Activated T-helper 2 cell treated with anti-CD3 and anti-CD28 coated beads, Interferon-gamma antibody, Interleukin-2, Interleukin-4, amounts not matched to agents 10 μg/mL and 5 μg/mL and 100 μg/mL, durations not matched to agents 14 hours and 24 hours and 36 hours (primary cell): ENCODE data around the gene FAM169A. TPM values are rescaled to one million over a fixed set of nuclear protein-coding genes. Genes with fewer than 3 reads are reported as not detected.
A peak's percentile ranks its signal among the peaks of the same experiment; 100 is the strongest.
"Not testable (repeated sequence)": the region's sequence is repeated elsewhere in the genome, so short reads cannot be mapped to it uniquely, and the experiment has no call there.

Experiments used
- DNase-seq: peaks from one replicate; pipeline ENCODE4 v3.0.0; 2021; ENCODE audit warnings: low spot score
- H3K27ac Mint-ChIP-seq: one replicate; pipeline ENCODE4 v1.8.0; 2021; ENCODE audit warnings: mixed read lengths
- H3K27me3 Mint-ChIP-seq: one replicate; pipeline ENCODE4 v1.8.0; 2021; ENCODE audit warnings: low read depth, mixed read lengths
- H3K36me3 Mint-ChIP-seq: one replicate; pipeline ENCODE4 v1.8.0; 2021; ENCODE audit warnings: low read depth, mixed read lengths
- H3K4me1 Mint-ChIP-seq: one replicate; pipeline ENCODE4 v1.8.0; 2021; ENCODE audit warnings: low read depth, mixed read lengths
- H3K4me3 Mint-ChIP-seq: one replicate; pipeline ENCODE4 v1.8.0; 2021; ENCODE audit warnings: low read depth, mild to moderate bottlenecking, moderate library complexity, mixed read lengths
- H3K9me3 Mint-ChIP-seq: one replicate; pipeline ENCODE4 v1.8.0; 2021; ENCODE audit warnings: mixed read lengths
- intact Hi-C: fragments of 100-400 bp; cut with micrococcal nuclease; formaldehyde crosslinking; loops from one replicate; pipeline ENCODE4 v1.15.1; 2023
- total RNA-seq: library from RNA; stranded (reverse); gene quantifications from 2 replicates; pipeline ENCODE4 v1.2.3, GENCODE V29; 2022

FAM169A gene
- total RNA-seq, 1 donor from 2014 or later, result 2.1 TPM

- H3K36me3 Mint-ChIP-seq, result peaks cover 38% of the 10 kb centered on the region
- peak overlapping the region; percentile 100 for H3K4me3 Mint-ChIP-seq
- intact Hi-C loops, result loop anchor here (2.0 to 10.0 kb wide), 11 partner anchors 82 to 1202 kb away; partner anchors contain the start of genes ANKRA2, ANKRD31, CERT1 and GCNT4
- no peaks in the 10 kb centered on the region for H3K27me3 Mint-ChIP-seq
- peak overlapping the region; percentile 98 for H3K27ac Mint-ChIP-seq
- no peak for DNase-seq
- peaks cover 33% of the 10 kb centered on the region for H3K4me1 Mint-ChIP-seq
- no peaks in the 10 kb centered on the region for H3K9me3 Mint-ChIP-seq
Measured at GRCh38 chr5:74766418-74766848, 99.8 kb downstream of the FAM169A start.

- no peaks in the 10 kb centered on the region for H3K27me3 Mint-ChIP-seq
- H3K9me3 Mint-ChIP-seq, result no peaks in the 10 kb centered on the region
- H3K27ac Mint-ChIP-seq, result no peak overlapping the region
- H3K36me3 Mint-ChIP-seq, result peaks cover 33% of the 10 kb centered on the region
- no peak for DNase-seq
- H3K4me1 Mint-ChIP-seq, result peaks cover 35% of the 10 kb centered on the region
- H3K4me3 Mint-ChIP-seq, result peak overlapping the region; percentile 100
- intact Hi-C loops, result loop anchor here (2.0 to 10.0 kb wide), 11 partner anchors 81 to 1201 kb away; partner anchors contain the start of genes ANKRA2, ANKRD31, CERT1 and GCNT4
Measured at GRCh38 chr5:74765929-74766328, 100.3 kb downstream of the FAM169A start.

- Mint-ChIP-seq H3K36me3 (peaks cover 32% of the 10 kb centered on the region), H3K4me1 (peaks cover 38% of the 10 kb centered on the region), H3K9me3 (no peaks in the 10 kb centered on the region), H3K27me3 (no peaks in the 10 kb centered on the region), H3K27ac (peak overlapping the region; percentile 65), H3K4me3 (peak overlapping the region; percentile 76)
- no peak for DNase-seq
- intact Hi-C loops, result loop anchor here (5.0 to 10.0 kb wide), 7 partner anchors 172 to 950 kb away; partner anchors contain the start of genes ANKRD31, CERT1, GCNT4 and POC5
Measured at GRCh38 chr5:74765201-74765600, 101.0 kb downstream of the FAM169A start.

GRCh38 chr5:74763504-74763903, 102.7 kb downstream of the FAM169A start:
- no peaks in the 10 kb centered on the region for H3K27me3 Mint-ChIP-seq
- H3K4me1 Mint-ChIP-seq, result peaks cover 37% of the 10 kb centered on the region
- no peak overlapping the region for H3K27ac Mint-ChIP-seq
- H3K9me3 Mint-ChIP-seq, result no peaks in the 10 kb centered on the region
- H3K4me3 Mint-ChIP-seq, result no peak overlapping the region
- H3K36me3 Mint-ChIP-seq, result peaks cover 29% of the 10 kb centered on the region
- DNase-seq, result no peak
- intact Hi-C loops, result loop anchor here (10.0 kb wide), 4 partner anchors 189 to 951 kb away; partner anchors contain the start of genes CERT1, POC5 and POLK

GRCh38 chr5:74762599-74762998, 103.6 kb downstream of the FAM169A start:
- Mint-ChIP-seq H3K27me3 (no peaks in the 10 kb centered on the region), H3K4me3 (no peak overlapping the region), H3K9me3 (no peaks in the 10 kb centered on the region), H3K27ac (peak overlapping the region; percentile 33), H3K4me1 (peaks cover 31% of the 10 kb centered on the region), H3K36me3 (peaks cover 35% of the 10 kb centered on the region)
- DNase-seq, result no peak
- intact Hi-C loops, result loop anchor here (10.0 kb wide), 4 partner anchors 188 to 952 kb away; partner anchors contain the start of genes CERT1, POC5 and POLK

GRCh38 chr5:74761241-74761640, 104.9 kb downstream of the FAM169A start:
- no peak for DNase-seq
- Mint-ChIP-seq H3K4me1 (peaks cover 31% of the 10 kb centered on the region), H3K27ac (no peak overlapping the region), H3K36me3 (peaks cover 43% of the 10 kb centered on the region), H3K27me3 (no peaks in the 10 kb centered on the region), H3K4me3 (no peak overlapping the region), H3K9me3 (peaks cover 5% of the 10 kb centered on the region)
- intact Hi-C loops, result loop anchor here (10.0 kb wide), 4 partner anchors 186 to 954 kb away; partner anchors contain the start of genes CERT1, POC5 and POLK

GRCh38 chr5:74748742-74749141, 117.4 kb downstream of the FAM169A start:
- peaks cover 61% of the 10 kb centered on the region for H3K36me3 Mint-ChIP-seq
- not testable (repeated sequence) for H3K9me3 Mint-ChIP-seq

GRCh38 chr5:74738406-74738805, 127.8 kb downstream of the FAM169A start:
- Mint-ChIP-seq H3K4me3 (no peak overlapping the region), H3K27me3 (no peaks in the 10 kb centered on the region), H3K36me3 (peaks cover 45% of the 10 kb centered on the region), H3K4me1 (no peaks in the 10 kb centered on the region), H3K9me3 (no peaks in the 10 kb centered on the region), H3K27ac (no peak overlapping the region)
- DNase-seq, result no peak
- intact Hi-C loops, result no loop called here

More at GRCh38 chr5:74748742-74749141, 117.4 kb downstream of the FAM169A start:
- H3K27ac Mint-ChIP-seq, H3K4me1 Mint-ChIP-seq, H3K4me3 Mint-ChIP-seq, DNase-seq, intact Hi-C loops, H3K27me3 Mint-ChIP-seq: not testable (repeated sequence)

GRCh38 chr5:74736759-74737158, 129.4 kb downstream of the FAM169A start:
- DNase-seq, result no peak
- no peaks in the 10 kb centered on the region for H3K27me3 Mint-ChIP-seq

More at GRCh38 chr5:74736759-74737158, 129.4 kb downstream of the FAM169A start:
- H3K27ac Mint-ChIP-seq, result no peak overlapping the region
- H3K4me3 Mint-ChIP-seq, result no peak overlapping the region
- H3K36me3 Mint-ChIP-seq, result peaks cover 48% of the 10 kb centered on the region
- no peaks in the 10 kb centered on the region for H3K4me1 Mint-ChIP-seq
- H3K9me3 Mint-ChIP-seq, result no peaks in the 10 kb centered on the region
- intact Hi-C loops, result no loop called here

Other genes starting within 250 kb of the FAM169A start
- 0.87 and 1.2 TPM in 2 replicates for gene ENC1, start 225.7 kb downstream of the FAM169A start, total RNA-seq
- gene HEXB, start 181.2 kb downstream of the FAM169A start, total RNA-seq, result 56.6 and 59.0 TPM in 2 replicates
- gene GFM2, start 99.3 kb downstream of the FAM169A start, total RNA-seq, result 32.9 and 34.6 TPM in 2 replicates
- 83.9 and 91.4 TPM in 2 replicates for gene NSA2, start 99.1 kb downstream of the FAM169A start, total RNA-seq
- gene GCNT4, start 186.2 kb upstream of the FAM169A start, total RNA-seq, result 0.28 and 0.37 TPM in 2 replicates